Activated CD4-positive, CD25-positive, alpha-beta regulatory T cell (primary cell): ENCODE measurements around the gene NRTN.
A peak's percentile ranks its signal among the peaks of the same experiment; 100 is the strongest.
"Not testable (repeated sequence)": the region's sequence is repeated elsewhere in the genome, so short reads cannot be mapped to it uniquely, and the experiment has no call there.

ENCODE experiments used
- DNase-seq, 4 experiments: peaks; one replicate each; lab custom pipeline; 2025; lab: John Stamatoyannopoulos, UW

NRTN gene

GRCh38 chr19:5804516-5805461 lies at the start of gene NRTN:
NRTN (plus strand) TSS chr19:5805067; CDS start chr19:5824166, 19,099 bp downstream.
- DNase-seq = peak in 2 of 4 experiments; percentile 26 to 29

DNA sequence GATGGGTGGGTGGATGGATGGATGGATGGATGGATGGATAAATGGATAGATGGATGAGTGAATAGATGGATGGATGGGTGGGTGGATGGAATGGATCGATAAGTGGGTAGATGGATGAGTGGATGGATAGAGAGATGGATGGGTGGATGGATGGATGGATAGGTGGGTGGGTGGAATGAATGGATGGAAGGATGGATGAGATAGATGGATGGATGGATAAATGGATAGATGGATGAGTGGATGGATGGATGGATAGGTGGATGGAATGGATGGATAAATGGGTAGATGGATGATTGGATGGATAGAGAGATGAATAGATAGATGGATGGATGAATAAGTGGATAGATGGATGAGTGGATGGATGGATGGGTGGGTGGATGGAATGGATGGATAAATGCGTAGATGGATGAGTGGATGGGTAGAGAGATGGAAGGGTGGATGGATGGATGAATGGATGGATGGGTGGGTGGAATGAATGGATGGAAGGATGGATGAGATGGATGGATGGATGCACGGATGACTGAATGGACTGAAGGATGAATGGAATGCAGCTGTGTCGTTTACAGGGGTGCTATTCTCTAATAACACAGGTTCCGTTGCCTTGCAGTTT lies 42.2 kb upstream of the NRTN start:
- DNase-seq = no peak

DNA sequence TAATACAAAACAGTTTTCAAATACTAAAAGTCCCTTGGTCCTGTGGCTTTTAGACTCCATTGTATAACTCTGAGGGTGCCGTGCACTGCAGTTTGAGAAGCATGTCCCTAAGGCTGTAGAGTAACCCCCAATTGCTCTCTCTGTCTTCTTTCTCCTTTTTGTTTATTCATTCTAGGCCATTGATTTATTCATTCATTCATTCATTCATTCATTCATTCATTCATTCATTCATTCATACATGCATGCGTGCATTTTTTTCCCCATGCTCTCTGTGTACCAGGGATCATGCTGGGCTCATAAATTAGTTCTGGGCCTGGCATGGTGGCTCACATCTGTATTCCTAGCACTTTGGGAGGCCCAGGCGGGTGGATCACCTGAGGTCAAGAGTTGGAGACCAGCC lies 39.6 kb upstream of the NRTN start:
- no peak for DNase-seq

DNA sequence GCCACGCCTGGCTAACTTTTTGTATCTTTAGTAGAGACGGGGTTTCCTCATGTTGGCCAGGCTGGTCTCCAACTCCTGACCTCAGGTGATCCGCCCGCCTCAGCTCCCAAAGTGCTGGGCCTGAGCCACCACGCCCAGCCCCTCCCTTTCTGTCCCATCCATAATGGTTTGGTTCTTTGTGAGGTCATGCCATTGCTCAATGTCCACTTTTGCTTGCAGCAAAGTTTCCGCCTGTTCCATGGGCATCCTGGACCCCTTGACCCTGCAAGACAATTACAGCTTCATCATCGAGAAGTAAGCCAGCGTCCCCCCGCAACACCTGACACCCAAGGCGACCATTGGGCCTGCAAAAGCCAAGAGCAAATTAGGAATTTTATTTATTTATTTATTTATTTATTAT lies 36.9 kb upstream of the NRTN start:
- DNase-seq = no peak

- DNase-seq = no peak
Measured at GRCh38 chr19:5772416-5772815, 32.5 kb upstream of the NRTN start.

GRCh38 chr19:5773276-5773675 lies 31.6 kb upstream of the NRTN start:
- DNase-seq = no peak

DNA sequence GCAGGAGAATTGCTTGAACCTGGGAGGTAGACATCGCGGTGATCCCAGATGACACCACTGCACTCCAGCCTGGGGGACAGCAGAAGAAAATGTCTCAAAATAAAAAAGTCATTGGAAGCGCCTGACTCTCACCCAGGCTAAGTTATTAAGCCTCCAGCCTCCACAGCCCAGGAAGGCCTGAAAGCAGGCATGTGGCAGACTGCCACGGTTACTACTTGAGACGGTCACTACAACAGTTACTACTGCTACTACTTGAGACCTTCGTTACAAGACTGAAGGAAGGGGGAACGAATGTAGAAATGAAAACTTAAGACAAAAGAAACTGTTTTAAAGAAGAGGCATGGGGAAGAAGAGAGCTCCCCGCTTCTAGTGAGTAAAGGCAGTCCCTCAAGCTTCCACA lies 29.9 kb upstream of the NRTN start:
- no peak for DNase-seq

DNA sequence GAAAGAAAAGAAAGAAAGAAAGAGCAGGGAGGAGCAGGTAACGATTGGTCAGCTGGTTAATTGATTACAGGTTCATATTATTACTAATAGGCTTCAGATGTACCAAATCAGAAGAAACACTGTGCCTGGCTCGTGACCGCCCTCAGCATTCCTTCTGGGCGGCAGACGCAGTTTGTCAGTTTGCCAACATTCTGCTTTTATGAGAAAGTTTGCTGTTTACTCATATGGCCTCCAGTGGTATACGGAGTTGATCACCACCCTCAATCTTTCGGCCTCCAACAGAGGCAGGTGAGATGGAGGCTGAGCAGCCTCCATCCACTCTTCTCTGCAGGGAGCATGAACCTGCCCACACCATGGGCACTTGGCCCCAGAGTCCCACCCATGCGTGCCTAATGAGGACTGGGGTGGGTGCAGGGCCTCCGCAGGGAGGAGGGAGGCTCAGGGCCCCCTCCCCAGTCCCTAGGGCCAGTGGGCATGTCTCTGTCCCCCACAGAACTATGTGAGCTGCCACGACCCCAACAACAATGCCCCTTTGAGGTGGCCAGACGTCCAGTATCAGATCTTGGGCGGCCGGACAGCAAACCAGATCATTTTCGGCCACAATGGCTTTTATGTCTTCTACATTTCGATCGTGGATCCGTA lies 29.1 kb upstream of the NRTN start:
- no peak for DNase-seq

DNA sequence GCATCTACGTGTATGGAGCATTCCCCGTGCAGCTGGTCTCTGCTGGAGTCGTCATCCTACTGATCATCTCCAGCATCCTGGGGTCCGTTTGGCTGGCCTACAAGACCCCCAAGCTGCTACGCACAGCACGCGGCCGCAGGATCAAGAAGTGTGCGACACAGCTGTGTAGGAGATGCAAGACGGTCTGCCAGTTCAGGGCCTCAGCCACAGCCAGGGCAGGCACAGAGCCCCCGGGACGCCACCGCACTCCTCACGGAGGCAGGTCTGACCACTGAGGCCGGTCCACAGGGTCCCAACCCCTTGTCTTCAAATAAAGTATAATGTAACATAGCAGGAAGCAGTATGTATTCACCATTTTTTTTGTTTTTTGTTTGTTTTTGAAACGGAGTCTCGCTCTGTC lies 26.5 kb upstream of the NRTN start:
- DNase-seq = no peak

GRCh38 chr19:5780916-5781315 lies 24.0 kb upstream of the NRTN start:
- DNase-seq = not testable (repeated sequence)

DNA sequence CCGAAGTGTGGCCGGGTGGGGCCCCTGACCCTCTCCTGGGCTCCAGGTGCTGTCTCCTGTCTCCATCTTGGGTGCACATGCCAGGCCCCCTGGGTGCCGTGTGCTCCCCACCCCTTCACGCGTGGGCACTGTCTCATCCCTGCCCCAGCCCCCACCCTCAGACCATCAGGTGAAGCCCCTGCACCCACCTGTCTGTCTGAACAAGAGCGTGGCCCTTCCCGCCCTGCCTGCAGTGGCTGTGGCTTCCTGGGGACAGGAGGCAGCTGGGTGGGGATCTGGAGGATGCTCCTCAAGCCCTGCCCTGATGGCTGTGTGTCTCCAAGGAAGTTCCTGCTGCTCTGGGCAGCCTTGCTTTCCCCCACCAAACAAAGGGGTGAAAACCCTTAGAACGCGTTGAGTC lies 22.5 kb upstream of the NRTN start:
- no peak for DNase-seq

DNA sequence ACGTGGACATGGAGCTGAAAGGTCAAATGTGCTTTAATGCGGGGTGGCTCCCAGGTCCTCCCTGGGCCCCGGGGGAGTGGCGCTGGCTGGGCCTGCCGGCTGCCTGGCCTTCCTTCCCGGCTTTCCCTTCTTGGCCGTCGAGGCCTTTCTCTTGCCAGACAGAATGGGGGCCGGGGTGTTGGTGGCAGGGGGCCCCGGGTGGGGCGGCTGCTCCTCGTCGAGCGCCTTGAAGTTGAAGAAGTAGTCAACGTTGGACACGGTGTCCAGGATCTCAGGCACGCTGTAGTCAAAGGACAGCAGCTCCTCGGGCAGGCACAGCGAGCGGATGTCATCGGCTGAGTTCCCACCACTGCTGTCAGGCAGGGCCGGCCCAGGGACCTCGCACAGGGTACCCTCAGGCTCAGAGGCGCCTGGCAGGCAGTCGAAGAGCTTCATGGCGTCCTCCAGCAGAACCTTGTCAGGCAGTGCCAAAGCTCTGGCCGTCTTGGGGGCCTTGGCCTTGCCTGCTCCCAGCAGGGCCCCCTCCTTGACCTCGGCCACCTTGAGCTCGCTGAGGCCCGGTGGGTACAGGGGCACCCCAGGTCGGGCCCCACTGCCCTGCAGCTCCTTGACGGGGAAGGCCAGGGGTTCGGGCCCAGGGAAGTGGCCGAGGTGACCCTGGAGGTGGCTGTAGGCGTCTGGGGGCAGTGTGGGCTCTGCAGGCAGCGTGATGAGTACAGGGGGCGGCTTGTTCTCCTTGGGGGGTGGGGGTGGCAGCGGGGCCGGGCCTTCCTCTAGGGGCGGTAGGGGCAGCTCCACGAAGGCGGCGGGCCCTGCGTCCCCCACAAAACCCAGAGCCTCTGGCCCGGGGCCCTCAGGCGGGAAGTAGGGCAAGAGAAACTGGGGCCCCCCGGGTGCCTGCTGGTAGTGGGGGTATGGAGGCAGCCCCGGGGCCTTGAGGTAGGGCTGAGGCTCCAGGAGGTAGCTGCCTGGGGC lies 21.6 kb upstream of the NRTN start:
- DNase-seq = no peak

- no peak for DNase-seq
Measured at GRCh38 chr19:5784581-5785147, 20.2 kb upstream of the NRTN start, which contains the start of gene PRR22. PRR22 (minus strand) TSS chr19:5784746; CDS start chr19:5784660, 86 bp downstream.

DNA sequence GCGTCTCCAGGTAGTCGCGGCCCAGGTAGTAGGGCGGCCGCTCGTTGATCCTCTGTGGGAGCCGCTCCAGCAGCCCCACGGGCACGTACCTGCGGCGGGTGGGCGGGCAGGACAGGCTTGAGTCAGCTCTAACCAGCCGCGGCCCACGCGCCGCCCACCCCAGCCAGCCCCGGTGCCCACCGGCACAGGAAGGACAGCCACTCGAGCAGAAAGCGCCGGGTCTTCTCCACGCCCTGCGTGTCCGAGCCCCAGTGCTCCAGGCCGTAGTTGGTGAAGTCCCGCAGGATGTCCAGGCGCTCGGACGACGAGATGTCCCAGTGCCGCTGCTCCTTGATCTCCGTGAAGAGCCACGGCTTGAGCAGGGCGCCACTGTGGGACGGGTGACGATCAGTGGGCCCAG lies 19.4 kb upstream of the NRTN start:
- no peak for DNase-seq

DNA sequence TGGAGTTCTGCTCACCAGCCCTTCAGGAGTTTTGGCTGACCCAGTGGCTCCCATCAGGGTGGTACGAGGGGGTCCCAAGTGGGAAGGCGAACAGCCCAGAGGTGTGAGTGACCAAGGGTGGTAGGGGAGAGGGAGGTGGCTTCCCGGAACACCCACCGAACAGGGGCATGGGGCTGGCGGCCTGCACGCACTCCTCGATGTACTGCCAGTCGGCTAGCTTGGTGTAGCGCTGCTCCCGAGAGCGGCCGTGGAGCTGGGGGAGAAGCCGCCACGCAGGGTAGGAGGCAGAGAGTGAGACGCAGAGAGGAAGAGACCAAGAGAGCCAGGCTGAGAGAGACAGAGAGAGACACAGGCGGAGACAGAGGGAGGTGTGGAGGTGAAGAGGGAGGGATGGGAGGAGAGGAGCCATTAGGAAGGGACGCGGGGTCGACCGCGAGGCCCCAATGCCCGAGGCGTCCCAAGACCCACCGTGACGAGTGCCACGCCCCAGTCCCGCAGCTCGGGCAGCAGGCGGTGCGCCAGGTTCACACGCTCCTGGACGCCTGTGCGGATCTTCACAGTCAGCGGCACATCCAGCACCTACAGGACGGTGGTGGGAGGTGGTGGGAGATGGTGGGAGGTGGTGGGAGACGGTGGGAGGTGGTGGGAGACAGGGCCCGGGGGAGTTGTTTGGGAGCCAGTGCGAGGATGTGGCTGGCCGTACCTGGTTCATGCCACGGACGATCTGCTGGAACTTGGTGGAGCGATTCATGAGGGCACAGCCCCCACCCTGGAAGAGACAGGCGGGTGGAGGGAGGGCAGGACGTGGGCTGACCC lies 18.1 kb upstream of the NRTN start:
- DNase-seq = no peak

DNA sequence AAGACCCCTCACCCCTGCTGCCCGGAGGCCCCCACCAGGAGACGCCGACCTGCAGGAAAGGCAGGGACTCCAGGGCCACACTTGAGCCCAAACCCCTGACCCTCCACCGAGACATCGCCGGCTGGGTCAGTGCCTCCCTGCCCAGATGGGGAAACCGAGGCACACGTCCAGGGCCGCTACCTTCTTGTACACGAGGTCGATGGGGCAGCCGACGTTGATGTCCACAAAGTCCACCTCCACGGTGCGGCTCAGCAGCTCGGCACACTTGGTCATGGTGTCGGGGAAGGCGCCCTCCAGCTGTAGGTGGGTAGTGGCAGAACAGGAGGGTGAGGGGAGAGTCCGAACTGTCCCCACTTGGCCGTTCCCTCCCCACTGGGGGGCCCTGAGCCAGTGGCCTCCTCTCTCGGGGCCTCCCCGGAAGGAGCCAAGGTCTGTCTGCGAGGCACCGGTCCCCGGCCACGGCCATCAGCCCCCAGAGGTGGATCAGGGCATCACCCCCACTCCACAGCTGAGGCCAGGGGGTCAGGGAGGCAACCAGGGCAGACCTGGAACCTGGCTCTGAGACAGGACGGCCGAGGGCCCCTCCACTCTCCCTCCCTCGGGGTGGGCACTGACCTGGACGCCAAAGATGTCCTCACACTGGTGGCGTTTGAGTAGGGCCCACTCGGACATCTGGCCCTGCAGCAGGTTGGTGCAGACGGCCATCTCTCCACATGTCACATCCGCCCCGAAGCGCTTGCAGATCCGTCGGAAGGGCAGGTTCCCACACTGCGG lies 17.3 kb upstream of the NRTN start:
- DNase-seq = no peak

DNA sequence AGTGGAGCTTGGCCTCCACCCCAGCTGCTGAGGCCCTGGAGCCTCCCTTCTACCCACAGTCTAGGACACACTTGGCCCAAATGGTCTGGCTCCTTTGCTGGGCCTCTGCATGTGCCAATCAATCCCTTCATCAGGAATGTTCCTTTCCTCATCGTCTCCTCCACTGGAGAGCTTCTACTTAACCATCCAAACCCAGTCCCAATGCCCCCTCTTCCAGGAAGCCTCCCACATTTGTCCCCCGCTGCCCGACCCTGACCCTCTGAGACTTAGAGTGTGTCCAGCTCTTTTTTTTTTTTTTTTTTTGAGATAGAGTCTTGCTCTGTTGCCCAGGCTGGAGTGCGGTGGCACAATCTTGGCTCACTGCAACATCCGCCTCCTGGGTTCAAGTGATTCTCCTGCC lies 16.4 kb upstream of the NRTN start:
- no peak for DNase-seq

DNA sequence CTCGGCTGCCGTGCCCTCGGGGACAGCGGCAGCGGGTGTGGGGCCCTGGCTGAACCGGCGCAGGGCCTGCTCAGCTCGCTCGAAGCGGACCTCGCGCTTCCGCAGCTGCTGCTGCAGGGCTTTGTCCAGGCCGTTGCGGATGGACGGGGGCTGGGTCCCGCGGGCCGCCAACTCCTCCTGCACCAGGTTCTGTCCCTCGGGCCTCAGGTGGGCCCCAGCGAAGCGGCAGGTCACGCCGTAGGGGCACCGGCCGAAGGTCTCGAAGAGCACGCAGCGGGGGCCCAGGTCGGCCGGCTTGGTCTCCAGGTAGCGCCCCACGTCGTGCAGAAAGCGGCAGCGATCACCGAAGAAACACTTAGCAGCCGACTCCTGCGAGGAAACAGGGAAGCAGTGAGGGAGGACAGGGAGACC lies 15.5 kb upstream of the NRTN start:
- no peak for DNase-seq

DNA sequence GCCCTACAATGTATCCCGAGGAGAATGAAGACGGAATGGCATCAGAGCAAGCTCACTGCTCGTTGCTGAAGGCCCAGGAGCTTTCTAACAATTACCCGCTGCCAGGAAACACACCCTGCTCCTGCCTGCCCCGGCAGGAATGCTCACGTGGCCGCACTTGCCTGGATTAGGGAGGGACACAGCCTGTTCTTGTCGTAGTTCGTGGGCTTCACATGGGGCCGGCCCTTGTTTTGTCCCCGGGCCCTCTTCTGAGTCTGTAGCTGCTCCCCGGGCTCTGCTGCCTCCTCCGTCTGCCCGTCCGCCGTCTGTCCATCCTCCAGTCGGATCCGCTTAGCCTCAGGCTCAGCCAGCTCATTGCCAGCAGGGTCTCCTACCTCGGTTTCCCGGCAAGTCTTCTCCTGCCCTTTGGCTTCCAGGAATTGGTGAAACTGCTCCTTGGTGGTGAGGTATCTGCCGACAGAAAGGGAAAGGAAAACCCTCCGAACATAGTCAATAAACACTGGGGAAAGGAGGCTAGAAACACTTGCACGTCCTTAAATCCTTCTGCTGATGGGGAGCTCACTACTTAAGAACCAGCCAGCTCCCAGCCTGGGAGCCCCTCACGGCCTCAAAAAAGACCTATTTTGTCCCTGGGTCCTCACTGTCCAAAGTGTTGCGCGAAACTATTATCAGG lies 14.8 kb upstream of the NRTN start:
- DNase-seq = no peak
